DOHH2 (cell line): ENCODE results near the gene ACP2.

ENCODE experiments used
- CTCF ChIP-seq: fragments of 200-600 bp; sonication (generic); IDR thresholded peaks from one replicate; pipeline ENCODE4 v1.5.1; 2014; ENCODE audit warnings: antibody characterized with exemption, mild to moderate bottlenecking, low read depth, low read length; ENCODE audit not compliant: poor library complexity, severe bottlenecking
- EZH2phosphoT487 ChIP-seq: fragments of 200-600 bp; sonication (generic); IDR thresholded peaks from 2 replicates; pipeline ENCODE4 v1.6.1; 2017; ENCODE audit warnings: borderline replicate concordance, mild to moderate bottlenecking, antibody characterized with exemption, low read length, moderate library complexity, mixed read lengths

- TF ChIP-seq CTCF (no peak), EZH2phosphoT487 (no peak)
Observed at GRCh38 chr11:47260366-47260765, 11.8 kb upstream of the ACP2 start.
